ENCODE data around the gene SEMA3C.

SEMA3C gene

DNA sequence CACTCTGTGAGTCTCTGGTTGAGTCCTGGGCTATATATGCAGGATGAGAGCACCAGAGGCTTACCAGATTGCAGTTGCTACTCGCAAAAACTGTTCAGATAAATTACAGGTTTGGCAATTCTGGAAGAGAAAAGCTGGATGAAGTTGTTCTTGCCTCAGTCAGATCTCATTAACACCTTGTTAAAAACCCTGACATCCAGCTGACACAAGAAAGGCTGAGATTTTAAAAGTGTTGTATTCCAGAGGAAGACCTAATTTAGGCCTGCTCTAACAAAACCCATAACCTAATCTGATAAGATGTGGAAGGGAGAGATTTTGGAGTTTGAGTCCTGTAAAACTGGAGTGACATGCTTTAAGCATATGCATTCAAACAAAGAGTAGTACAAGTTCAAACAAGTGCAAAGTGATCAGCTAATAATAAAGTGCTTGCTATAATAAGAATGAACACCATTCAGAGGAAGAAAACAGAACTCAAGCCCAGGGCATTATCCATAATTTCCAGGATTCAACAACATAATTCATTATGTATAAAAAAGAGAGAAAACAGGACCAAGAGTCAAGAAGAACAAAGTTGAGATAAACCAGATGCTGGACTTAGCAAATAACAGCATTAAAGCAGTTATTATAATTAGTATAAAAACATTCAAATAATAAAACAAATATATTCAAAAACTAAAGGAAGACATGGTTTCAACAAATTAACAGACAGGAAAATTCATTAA lies 144.9 kb downstream of the SEMA3C start:
- DNase-seq: no peak

DNA sequence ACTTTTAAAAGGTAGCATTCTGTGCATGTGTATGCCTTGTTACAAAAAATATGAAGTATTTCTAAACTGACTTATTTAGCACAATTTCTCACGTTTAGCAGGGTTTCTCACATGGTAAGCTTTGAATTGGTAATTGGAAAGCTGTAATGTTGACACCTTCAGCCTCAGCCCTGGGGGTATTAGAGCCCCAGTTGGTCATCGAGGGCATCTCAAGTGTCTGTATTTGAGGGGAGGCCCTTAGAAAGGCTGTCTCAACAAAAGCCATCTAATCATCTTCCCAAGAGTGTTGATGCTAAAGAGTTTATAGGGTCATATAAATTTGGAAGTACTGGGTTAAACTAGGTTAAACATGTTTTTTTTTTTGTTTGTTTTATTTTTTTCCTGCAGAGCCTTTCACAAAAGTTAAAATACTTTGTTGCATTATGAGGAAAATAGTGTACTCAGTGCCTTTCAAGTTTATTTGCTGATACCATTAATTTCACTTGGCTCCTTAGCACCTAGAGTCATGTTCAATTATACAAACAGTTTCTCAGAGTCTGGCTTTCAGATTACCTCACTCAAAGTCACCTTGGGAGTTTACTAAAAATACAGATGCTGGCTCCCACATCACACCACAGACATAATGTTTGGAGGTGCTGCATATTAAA lies 146.4 kb downstream of the SEMA3C start:
- no peak for DNase-seq

DNA sequence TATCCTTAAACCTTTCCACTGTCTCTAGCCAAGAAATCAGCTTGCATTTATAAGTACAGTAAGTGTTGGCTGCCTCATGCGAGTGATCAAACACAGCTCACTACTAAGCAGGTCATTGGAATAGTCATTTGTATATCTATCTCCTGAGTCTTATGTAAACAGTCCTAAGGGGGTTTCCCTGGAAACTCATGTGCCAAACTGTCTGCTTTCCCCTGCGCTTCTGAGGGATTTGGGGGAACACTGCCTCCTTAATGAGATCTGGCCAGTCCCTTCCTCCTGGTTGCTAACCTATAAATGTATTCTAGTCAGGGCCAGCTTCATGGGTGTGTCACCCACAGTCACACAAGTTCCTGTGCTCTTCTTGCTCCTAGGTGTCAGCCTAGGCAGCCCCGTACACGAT lies 147.3 kb downstream of the SEMA3C start:
- DNase-seq: no peak

DNA sequence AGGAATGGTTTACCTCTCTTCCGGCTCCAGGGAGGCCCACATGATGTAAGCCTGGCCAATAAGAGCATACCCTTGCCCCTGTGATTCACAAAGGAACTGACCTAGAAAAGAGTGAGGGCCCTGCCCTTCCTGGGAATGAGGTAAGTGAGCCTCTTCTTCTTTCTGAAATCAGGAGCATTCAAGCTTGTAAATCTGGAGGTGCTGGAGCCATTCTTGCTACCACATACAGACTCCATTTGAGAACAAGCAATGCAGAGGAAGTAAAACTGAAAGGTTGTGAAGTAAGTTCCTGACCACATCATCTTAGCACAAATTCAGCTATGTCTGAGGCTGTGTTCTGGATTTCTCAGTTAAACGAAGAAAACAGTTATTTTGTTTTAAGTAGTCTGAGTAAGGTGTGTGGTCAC lies 148.2 kb downstream of the SEMA3C start:
- DNase-seq: no peak

DNA sequence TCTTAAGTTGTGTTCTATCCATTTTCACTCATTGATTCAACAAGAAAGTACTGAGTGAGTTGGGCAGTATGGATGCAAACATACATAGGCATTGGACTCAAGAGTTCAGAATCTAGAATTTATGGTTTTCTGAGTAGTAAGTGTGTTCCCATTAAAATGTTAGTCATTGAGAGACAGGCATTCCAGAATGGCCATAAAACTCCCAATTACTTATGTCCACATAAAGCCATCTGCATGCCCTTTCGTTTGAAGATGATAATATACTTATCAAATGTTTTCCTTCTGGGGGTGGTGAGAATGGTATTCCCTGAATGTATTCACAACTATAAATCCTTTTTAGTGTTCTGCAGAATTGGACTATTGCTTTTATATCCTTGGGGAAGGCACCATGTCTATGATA lies 148.8 kb downstream of the SEMA3C start:
- no peak for DNase-seq

DNA sequence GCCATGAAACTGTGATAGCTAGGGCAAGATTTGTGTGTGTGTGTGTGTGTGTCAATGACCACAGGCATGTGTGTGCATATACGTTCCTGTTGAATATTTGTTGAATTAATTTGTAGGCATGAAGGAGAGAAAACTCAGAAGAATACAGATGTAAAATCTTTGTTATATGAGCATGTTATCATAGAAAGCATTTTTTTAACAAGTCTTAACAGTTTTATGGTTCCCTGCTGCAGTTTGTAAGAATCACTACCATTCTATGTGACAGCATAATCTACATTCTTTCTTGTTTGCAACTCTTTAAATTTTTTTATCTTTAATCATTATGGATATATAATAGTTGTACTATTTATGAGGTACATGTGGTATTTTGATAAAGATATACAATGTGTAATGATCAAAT lies 150.1 kb downstream of the SEMA3C start:
- no peak for DNase-seq

DNA sequence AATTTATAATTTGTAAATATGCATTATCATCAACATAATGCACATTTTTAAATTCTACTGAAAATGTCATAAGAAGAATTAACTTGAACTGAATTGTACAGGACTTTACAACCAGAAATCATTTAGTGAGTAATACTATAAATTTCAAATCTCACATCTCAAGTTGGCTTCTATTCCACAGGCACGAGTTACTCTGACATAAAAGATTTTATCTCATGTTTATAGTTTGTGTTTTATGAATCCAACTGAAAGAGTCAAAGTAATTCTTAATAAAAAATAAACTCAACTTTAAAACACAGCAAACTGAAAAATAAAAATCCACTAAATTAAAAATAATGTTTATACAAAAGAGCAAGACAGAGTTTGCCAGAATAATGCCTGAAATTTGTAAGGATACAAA lies 151.2 kb downstream of the SEMA3C start:
- no peak for DNase-seq

DNA sequence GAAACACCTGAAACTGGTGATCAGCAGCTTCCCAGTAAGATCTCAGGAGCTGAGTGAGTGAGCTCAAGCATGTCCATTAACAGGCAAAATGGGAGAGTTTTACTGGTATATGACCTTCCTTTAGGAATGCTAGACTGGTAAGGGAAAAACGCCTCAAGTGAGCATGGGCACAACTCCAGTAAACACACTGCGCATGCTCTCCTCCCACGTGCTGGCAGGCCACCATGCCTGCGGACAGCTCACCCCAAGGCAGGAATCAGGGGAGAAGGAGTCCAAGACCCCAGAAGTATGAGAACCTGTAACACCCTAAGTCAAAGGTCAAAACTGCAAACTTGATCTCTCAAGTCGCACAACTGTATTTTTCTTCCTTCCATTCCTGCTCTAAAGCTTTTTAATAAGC lies 152.1 kb downstream of the SEMA3C start:
- no peak for DNase-seq

DNA sequence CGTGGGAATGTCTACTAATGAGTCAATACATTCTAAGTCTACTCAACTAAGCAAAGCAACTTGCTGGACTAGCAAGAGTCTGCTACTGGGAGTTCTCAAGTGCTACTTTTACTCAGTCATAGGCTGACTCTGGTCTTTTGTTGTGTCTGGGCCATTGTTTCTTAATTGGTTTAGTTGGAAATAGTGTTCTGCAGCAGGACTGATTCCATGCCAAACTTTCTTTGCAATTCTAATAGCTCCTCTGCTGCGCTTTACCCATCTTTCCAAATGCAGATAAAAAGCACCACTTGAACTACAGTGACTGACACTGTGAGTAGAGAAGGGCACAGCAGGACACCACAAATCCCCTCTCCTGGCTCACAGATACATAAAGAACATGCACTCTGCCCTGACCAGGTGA lies 154.7 kb downstream of the SEMA3C start:
- DNase-seq: no peak

DNA sequence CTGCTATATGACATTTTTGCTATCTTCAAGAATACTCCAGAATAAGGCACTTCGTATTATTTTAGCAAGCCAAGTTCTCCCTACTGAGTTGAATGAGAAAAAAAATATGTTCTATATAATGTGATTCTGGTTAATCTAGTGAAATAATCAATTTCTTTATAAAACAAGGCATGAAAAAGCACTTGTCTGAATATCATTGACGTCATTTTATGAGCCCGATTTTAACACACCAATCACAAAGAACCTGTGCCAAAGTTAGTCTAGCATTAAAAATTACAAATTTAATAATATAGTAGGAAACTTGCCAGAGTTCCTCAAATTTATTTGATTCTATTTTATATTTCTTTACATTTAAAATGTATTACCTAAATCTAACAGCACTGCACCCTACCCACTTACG lies 155.1 kb downstream of the SEMA3C start:
- no peak for DNase-seq

DNA sequence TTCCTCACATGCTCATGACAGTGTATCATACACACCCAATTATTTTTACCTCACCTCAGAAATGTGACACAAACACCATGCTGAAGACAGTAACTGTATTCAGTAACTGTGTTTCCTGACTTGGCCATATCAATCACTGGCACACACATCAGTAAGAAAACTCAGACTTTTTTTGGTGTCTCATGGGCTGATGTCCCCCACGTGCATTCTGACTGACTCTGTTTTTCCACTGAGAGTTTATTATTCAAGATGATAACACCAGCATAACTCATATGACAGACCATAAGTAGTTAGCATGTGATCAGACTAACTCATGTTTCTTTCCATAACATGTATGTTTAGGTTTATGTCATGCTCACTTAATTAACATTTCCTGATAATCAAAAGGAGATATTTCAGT lies 155.6 kb downstream of the SEMA3C start:
- DNase-seq: no peak

DNA sequence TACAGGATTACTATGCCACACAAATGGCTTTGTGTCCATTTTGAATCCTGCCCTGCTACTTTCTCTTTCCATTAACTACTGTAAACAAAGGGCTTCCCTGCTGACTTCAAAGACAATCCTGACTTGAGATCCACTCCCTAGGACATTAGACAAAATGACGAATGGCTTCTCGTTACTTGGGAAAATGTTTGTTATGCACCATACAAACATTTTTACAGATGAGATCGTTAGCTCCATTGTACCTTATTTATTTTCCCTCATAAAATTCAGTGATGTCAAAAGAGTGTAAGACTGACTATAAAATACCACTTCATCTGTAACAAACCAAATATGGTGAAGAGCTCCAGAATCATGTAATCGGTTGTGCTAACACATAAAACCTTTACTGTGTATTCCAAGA lies 158.6 kb downstream of the SEMA3C start:
- no peak for DNase-seq

DNA sequence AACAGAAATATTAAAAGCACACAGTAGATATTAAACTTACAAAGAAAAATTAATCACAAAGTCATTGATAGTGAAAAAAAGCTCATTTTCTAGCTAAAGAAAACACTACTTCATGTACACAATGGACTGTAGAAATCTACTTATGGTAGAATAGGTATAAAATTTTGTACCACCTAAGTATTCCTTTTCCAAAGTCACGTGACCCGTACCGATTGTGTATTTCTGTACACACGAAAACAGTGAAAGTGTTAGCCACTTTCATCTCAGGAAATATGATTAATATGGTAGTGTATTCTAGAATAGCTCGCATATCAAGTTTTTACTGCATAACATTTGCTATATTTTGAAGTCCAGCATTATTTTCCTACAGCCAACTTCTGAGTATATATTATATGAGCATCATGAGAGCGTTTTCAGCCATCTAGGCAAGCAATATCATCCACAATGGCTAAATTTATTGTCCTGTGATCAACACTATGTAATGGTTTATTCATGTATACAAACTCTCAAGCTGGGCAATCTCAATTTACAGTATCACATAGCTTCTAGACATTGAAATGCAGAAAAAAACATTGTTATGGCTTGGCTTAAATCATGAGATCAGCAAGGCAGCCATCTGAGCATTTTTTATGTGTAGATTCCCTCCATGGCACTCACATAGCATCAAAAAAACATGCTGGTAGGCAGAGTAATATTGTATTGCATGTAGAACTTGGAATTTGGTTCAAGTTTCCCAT lies 165.7 kb downstream of the SEMA3C start:
- no peak for DNase-seq

DNA sequence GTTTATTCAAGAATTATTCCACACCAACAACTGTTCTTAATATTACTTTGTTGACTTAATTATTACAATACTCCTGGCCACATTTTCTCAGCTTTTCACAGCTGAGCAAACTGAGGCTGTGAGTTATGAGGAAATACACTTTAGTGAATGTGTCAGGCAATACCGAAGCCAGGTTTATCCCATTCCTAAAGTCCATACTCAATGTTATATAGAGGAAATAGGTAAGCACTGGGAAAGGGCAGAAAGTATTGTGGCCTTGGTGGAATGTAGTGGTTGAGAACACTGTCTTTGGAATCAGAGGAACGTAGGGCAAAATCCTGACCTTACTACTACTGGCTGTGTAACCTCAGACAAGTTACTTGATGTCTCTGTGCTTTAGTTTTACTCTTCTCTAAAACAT lies 169.6 kb downstream of the SEMA3C start:
- DNase-seq: no peak

DNA sequence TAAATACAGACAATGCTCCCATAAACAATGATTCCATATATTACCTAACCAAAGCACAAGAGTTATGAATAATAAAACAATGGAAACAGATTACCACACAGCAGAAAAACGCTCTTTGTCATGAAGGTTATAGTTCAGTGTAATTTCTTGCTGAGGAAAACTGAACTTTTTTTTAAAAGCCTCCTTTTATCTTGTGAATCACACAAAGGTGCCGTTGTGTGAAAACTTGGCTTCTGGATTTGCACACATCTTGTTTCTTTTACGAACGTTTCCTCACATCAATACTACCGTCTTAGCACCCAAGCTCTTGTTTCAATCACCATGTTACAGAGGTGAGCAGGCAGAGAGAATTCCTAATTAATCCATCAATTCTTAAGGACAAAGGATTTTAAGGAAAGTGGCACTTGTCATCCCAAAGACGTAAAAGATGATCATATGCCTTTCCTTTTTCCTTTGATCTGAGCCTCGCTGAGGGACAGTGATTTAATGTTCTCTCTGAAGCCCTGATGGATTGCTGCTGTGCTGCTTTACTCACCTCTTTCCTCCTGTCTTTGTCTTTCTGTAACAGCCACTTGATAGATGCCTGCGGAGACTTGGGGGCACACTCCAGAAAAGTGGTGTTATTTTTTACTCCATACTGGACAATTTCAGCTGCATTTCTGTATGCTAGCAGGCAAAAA lies 170.3 kb downstream of the SEMA3C start:
- no peak for DNase-seq

DNA sequence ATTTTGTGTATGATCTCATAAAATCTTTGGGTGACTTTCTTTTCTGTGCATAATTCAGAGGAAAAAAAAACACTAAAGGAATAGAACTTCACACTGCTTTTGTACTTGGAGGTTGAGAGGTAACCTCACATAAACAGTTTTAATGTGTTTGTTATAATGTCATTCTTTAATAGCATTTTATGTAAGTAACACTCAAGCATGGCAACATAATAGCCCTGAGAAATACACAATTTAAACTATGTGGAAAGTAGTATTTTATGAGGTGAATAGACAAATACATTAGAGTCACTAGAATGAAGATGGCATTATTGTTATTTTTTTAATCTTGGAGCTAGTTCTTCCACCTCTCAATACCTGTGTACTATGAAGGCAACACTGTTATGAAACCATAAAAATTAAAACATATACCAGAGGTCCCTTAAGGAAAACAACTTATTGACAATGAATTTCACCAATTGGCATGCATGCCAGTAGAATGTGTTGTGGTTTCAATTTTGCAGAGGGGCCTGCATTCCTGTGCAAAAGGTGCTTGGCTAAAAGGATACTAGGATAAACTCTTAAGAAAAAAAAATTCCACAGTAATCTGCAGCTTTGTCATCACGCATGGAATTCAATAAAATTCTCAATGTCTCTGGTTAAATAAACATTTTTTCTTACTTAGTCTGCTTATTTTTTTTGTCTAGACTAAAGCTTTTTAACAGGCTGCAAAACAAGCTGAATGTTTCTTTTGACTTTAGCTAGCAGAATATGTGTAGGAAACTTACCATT lies 177.9 kb downstream of the SEMA3C start:
- no peak for DNase-seq

DNA sequence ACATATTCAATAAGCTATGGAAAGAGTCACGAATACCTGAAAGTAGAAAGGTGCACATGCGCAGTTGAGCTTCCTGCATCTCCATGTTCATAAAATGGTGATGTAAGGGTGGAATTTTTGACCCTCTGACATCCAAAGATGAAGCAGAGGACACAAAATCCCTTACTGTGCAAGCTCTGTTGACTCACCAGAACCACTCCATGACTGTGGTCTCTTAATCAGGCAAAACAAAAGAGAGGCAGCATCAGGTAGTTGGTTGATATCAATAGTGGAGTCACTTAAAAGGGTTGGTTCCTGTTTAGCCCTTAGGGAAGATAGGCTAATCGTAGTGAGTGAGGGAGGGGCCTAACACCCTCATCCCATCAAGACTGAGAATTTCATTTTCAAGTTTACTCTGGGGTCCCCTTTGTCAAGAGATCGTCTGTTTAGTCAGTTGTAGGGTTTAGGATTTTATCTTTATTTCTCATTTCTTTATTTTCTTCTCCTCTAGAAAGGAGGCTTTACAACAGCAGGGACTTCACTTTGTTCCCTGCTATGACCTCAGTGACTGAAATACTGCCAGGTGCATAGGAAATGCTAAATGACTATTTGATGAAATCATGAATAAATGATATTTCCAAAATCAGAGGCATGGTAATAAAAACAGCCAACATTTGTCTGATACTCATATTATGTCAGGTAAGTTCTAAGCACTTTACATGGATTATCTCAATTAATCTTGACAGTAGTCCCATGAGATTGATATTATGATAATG lies 182.3 kb downstream of the SEMA3C start:
- DNase-seq: no peak

DNA sequence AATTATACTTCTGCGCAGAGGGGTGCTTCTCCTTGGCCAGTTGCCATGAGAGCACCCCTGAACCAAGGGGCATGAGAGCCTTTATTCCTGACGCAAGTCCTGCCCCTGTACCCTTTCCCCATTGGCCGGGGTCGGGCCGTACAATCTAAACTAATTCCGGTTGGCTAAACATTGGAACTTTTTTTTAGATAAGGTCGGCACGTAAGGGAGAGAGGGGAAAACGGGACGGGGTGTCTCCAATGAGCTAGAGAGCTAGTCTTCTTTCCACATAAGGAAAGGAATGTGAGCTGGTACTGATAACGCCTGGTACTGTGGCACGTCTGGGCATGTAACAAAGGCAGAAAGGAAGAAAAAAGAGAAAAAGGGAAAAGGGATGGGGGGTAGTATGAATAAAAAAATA lies 183.5 kb downstream of the SEMA3C start:
- no peak for DNase-seq

DNA sequence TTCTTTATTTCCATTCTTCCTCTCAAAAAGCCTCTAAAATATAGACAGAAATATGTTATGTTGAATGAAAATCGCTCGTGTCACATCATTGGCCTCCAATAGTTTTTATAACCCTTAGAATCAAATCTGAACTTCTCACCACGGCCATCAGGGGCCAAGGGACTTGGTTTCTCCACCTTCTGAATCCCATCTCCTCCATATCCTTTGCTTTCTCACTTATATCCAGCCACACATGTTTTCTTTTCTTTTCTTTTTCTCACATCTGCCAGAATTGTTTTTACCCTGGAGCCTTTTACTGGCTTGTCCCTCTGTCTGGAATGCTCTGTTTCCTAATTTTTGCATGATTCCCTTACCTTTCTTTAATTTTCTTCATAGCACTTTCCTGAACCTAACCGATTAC lies 184.8 kb downstream of the SEMA3C start:
- no peak for DNase-seq

DNA sequence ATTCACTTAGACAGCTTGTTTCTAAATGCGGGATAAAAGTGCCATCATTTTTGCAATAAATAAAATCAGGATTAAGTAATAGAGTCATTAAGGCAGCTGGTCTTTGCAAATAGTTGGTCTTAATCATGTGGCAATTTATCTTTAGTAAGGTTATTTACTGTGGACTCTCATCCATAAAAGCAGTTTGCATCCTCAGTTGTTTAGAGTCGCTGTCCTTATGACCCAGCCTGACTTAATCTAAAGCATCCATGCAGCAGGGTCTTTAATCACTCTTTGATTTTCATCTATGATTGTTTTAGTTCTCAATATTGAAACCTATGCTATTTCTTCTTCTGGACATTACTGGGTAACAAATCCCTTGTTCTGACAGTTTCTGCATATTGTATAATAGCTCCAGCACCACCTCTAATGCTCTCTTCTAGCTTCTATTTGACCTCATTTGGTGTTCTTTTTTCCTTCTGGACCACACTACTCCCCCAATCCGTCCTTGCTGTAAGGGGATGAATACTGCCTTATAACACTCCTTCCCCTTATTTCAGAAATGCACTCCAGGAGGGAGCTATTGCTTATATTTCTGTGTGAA lies 185.4 kb downstream of the SEMA3C start:
- no peak for DNase-seq

DNA sequence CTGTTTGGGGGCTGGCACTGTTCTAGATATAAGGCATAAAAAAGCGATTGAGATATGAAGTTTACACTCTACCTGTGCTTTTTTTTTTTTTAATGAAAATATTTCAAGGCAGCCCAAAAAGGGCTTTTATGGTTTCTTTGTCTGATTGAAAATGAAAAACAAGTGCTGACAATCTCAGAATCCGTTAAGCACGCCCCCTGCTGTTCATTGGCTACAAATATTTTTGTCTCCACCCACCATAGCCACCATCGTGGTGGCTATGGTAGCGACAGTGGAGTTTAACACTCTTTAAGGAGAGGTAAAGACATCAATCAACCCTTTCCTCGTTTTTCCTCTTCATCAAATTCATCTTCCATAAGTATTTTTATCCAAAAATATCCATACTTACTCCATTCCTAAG lies 186.2 kb downstream of the SEMA3C start:
- no peak for DNase-seq

DNA sequence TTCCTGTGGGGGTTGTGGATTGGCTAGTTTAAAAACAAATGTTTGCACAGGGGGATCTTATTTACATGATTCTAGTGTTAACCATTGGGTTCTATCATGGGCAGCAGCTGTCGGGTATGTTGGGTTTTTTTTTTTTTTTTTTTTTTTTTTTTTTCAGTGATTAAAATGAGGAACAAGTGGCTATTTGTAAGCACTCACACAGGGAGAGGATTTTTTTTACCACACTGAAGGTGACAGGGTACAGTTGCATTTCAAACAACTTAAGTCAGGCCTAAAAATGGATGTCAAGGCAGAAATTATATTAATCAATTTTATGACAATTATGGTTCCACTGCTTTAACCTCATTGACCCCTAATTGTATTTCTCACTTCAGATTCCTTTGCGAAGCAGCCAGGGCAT lies 187.6 kb downstream of the SEMA3C start:
- no peak for DNase-seq

Measured in GOT3 (cell line).